WI38 (cell line): ENCODE measurements around the gene INPP5A.

ENCODE experiments used
- H3K4me3 ChIP-seq: 2 replicates; pipeline ENCODE4 v1.5.1; 2011; ENCODE audit warnings: low read depth, mild to moderate bottlenecking, control low read depth, low read length
- CTCF ChIP-seq: IDR thresholded peaks from 2 replicates; pipeline ENCODE4 v1.5.1; 2012; ENCODE audit warnings: low read depth, mild to moderate bottlenecking, control low read depth, low read length

Gene INPP5A

GRCh38 chr10:132806110-132806509 lies 268.5 kb downstream of the INPP5A start:
- H3K4me3 ChIP-seq = no peak overlapping the region
- no peak for TF ChIP-seq CTCF

- H3K4me3 ChIP-seq = no peak overlapping the region
- TF ChIP-seq CTCF = no peak
Measured at GRCh38 chr10:132806561-132807003, 269.0 kb downstream of the INPP5A start.

GRCh38 chr10:132807621-132808049 lies 270.0 kb downstream of the INPP5A start:
- H3K4me3 ChIP-seq = no peak overlapping the region
- no peak for TF ChIP-seq CTCF

- H3K4me3 ChIP-seq = no peak overlapping the region
- TF ChIP-seq CTCF = no peak
Measured at GRCh38 chr10:132808383-132809231, 271.0 kb downstream of the INPP5A start.

- no peak for TF ChIP-seq CTCF
- H3K4me3 ChIP-seq = no peak overlapping the region
Measured at GRCh38 chr10:132809232-132810140, 271.9 kb downstream of the INPP5A start.

- no peak overlapping the region for H3K4me3 ChIP-seq
- TF ChIP-seq CTCF = no peak
Measured at GRCh38 chr10:132810141-132810806, 272.7 kb downstream of the INPP5A start.
